HEK293T (cell line): ENCODE measurements around the gene JMJD8.
A peak's percentile ranks its signal among the peaks of the same experiment; 100 is the strongest.

Experiments used
- CTCF ChIA-PET: fragments of 350-600 bp; formaldehyde crosslinking; extraction: SDS; loops from one replicate; lab custom pipeline; 2021; ENCODE audit warnings: antibody characterized with exemption, inconsistent platforms; lab: Yijun Ruan, JAX
- POLR2A ChIA-PET: fragments of 350-600 bp; formaldehyde crosslinking; extraction: SDS; loops from one replicate; lab custom pipeline; 2020; ENCODE audit warnings: antibody characterized with exemption, inconsistent platforms; lab: Yijun Ruan, JAX
- DNase-seq: peaks from one replicate; pipeline ENCODE4 v3.0.0; 2012; ENCODE audit warnings: mixed read lengths; ENCODE audit errors: extremely low spot score
- ARNT ChIP-seq: fragments of 450-650 bp; IDR thresholded peaks from 2 replicates; pipeline ENCODE4 v1.6.1; 2017; ENCODE audit warnings: mild to moderate bottlenecking
- BHLHE40 ChIP-seq: fragments of 450-650 bp; IDR thresholded peaks from 2 replicates; pipeline ENCODE4 v1.6.1; 2016; ENCODE audit warnings: mild to moderate bottlenecking, moderate library complexity, borderline replicate concordance
- CTBP1 ChIP-seq: fragments of 450-650 bp; IDR thresholded peaks from 2 replicates; pipeline ENCODE4 v1.6.1; 2016; ENCODE audit warnings: borderline replicate concordance
- ELF4 ChIP-seq: fragments of 450-650 bp; IDR thresholded peaks from 2 replicates; pipeline ENCODE4 v1.6.1; 2017; ENCODE audit warnings: antibody characterized with exemption
- FOXA1 ChIP-seq: fragments of 450-650 bp; IDR thresholded peaks from 2 replicates; pipeline ENCODE4 v1.6.1; 2016; ENCODE audit warnings: mild to moderate bottlenecking
- FOXK2 ChIP-seq: fragments of 450-650 bp; IDR thresholded peaks from 2 replicates; pipeline ENCODE4 v1.6.1; 2016; ENCODE audit warnings: mild to moderate bottlenecking
- FOXM1 ChIP-seq: fragments of 450-650 bp; IDR thresholded peaks from 2 replicates; pipeline ENCODE4 v1.6.1; 2017; ENCODE audit warnings: mild to moderate bottlenecking, borderline replicate concordance
- HDGF ChIP-seq: fragments of 450-650 bp; IDR thresholded peaks from 2 replicates; pipeline ENCODE4 v1.6.1; 2017; ENCODE audit warnings: antibody characterized with exemption, borderline replicate concordance
- L3MBTL2 ChIP-seq: fragments of 450-650 bp; conservative IDR thresholded peaks from 2 replicates; pipeline ENCODE4 v1.6.1; 2016; ENCODE audit warnings: mild to moderate bottlenecking
- LEF1 ChIP-seq: fragments of 450-650 bp; IDR thresholded peaks from 2 replicates; pipeline ENCODE4 v1.6.1; 2017; ENCODE audit warnings: mild to moderate bottlenecking, borderline replicate concordance
- NFRKB ChIP-seq: fragments of 450-650 bp; IDR thresholded peaks from 2 replicates; pipeline ENCODE4 v1.6.1; 2016; ENCODE audit warnings: mild to moderate bottlenecking, moderate library complexity
- PKNOX1 ChIP-seq: fragments of 450-650 bp; IDR thresholded peaks from 2 replicates; pipeline ENCODE4 v1.6.1; 2016
- SP1 ChIP-seq: fragments of 450-650 bp; IDR thresholded peaks from 2 replicates; pipeline ENCODE4 v1.6.1; 2017
- SUZ12 ChIP-seq: fragments of 450-650 bp; IDR thresholded peaks from 2 replicates; pipeline ENCODE4 v1.6.1; 2016; ENCODE audit warnings: mild to moderate bottlenecking
- TARDBP ChIP-seq: fragments of 450-650 bp; IDR thresholded peaks from 2 replicates; pipeline ENCODE4 v1.6.1; 2016
- ZNF384 ChIP-seq: fragments of 450-650 bp; IDR thresholded peaks from 2 replicates; pipeline ENCODE4 v1.6.1; 2016

The JMJD8 gene

GRCh38 chr16:711548-712320 is 27.6 kb upstream of the JMJD8 start:
- ChIA-PET POLR2A (interaction anchor here (0.8 to 1.7 kb wide), 4 partner anchors 10 to 77 kb away, joined by 3 to 9 read pairs (median 4); partner anchors contain the start of genes ANTKMT, CHTF18, CIAO3 and RPUSD1), CTCF (interaction anchor here (0.7 to 1.5 kb wide), 5 partner anchors 11 to 77 kb away, joined by 3 to 5 read pairs (median 4); partner anchors contain the start of genes CHTF18 and RPUSD1)
- TF ChIP-seq FOXK2 (no peak), ARNT (no peak), ELF4 (no peak), LEF1 (no peak)
- peak; percentile 84 for DNase-seq

GRCh38 chr16:711084-711483 is 26.9 kb upstream of the JMJD8 start:
- ChIA-PET CTCF (no interaction called here), POLR2A (interaction anchor here (0.7 to 1.8 kb wide), 2 partner anchors 9 to 77 kb away, joined by 4 to 7 read pairs; partner anchors contain the start of gene RPUSD1)
- TF ChIP-seq PKNOX1 = no peak
- no peak for TF ChIP-seq ARNT
- TF ChIP-seq FOXK2 = no peak
- no peak for TF ChIP-seq L3MBTL2
- TF ChIP-seq SP1 = no peak
- TF ChIP-seq CTBP1 = no peak
- TF ChIP-seq LEF1 = no peak
- TF ChIP-seq HDGF = no peak
- TF ChIP-seq SUZ12 = no peak
- TF ChIP-seq FOXA1 = no peak
- TF ChIP-seq NFRKB = no peak
- no peak for DNase-seq

- DNase-seq = no peak
- POLR2A ChIA-PET = interaction anchor here (0.7 to 1.8 kb wide), 4 partner anchors 9 to 77 kb away, joined by 3 to 7 read pairs (median 4); partner anchors contain the start of genes CCDC78, HAGHL and RPUSD1
- CTCF ChIA-PET = interaction anchor here (1.1 to 2.0 kb wide), 3 partner anchors 10 to 75 kb away, joined by 3 to 7 read pairs (median 6); partner anchors contain the start of genes ANTKMT and CCDC78
- TF ChIP-seq HDGF = no peak
- no peak for TF ChIP-seq PKNOX1
- TF ChIP-seq FOXA1 = no peak
- no peak for TF ChIP-seq ZNF384
- TF ChIP-seq NFRKB = no peak
- TF ChIP-seq BHLHE40 = no peak
Measured at GRCh38 chr16:710500-711075, 26.5 kb upstream of the JMJD8 start.

GRCh38 chr16:709566-710499 is 25.7 kb upstream of the JMJD8 start:
- DNase-seq = peak; percentile 69
- TF ChIP-seq FOXM1 (no peak), ELF4 (no peak), FOXK2 (no peak), FOXA1 (no peak), TARDBP (no peak), SP1 (no peak), PKNOX1 (no peak), HDGF (no peak), CTBP1 (no peak), SUZ12 (no peak), BHLHE40 (no peak), L3MBTL2 (no peak), LEF1 (no peak), NFRKB (no peak), ARNT (no peak), ZNF384 (no peak)
- ChIA-PET CTCF (interaction anchor here (0.7 to 2.0 kb wide), 4 partner anchors 11 to 75 kb away, joined by 3 to 7 read pairs (median 5); partner anchors contain the start of genes ANTKMT and CCDC78), POLR2A (interaction anchor here (0.6 to 1.8 kb wide), 6 partner anchors 10 to 78 kb away, joined by 3 to 7 read pairs (median 4); partner anchors contain the start of genes ANTKMT, CCDC78, HAGHL and JMJD8)

- ChIA-PET POLR2A (interaction anchor here (0.6 to 1.8 kb wide), 2 partner anchors 11 to 12 kb away, joined by 3 to 7 read pairs; partner anchors contain the start of gene ANTKMT), CTCF (interaction anchor here (1.0 to 2.0 kb wide), 2 partner anchors 11 to 60 kb away, joined by 3 to 7 read pairs; partner anchors contain the start of genes ANTKMT and WDR90)
- no peak for TF ChIP-seq NFRKB
- TF ChIP-seq L3MBTL2 = no peak
- no peak for TF ChIP-seq FOXA1
- TF ChIP-seq ZNF384 = no peak
- TF ChIP-seq CTBP1 = no peak
- TF ChIP-seq ARNT = no peak
- TF ChIP-seq LEF1 = no peak
- no peak for TF ChIP-seq SUZ12
- TF ChIP-seq ELF4 = no peak
- no peak for TF ChIP-seq TARDBP
- no peak for TF ChIP-seq HDGF
- no peak for TF ChIP-seq PKNOX1
- TF ChIP-seq SP1 = no peak
- TF ChIP-seq FOXM1 = no peak
- TF ChIP-seq BHLHE40 = no peak
- no peak for TF ChIP-seq FOXK2
- DNase-seq = no peak
Measured at GRCh38 chr16:708959-709358, 24.8 kb upstream of the JMJD8 start.
